Parathyroid adenoma (tissue), 2 donors: ENCODE results near the gene USE1.

ENCODE experiments used
- H2AFZ ChIP-seq: fragments of 300-600 bp; sonication (generic); one replicate; pipeline ENCODE4 v1.7.0; 2017; ENCODE audit warnings: antibody characterized with exemption, mild to moderate bottlenecking
- H3K27ac ChIP-seq: fragments of 300-600 bp; sonication (generic); one replicate; pipeline ENCODE4 v1.7.0; 2017
- H3K27me3 ChIP-seq: fragments of 300-600 bp; sonication (generic); one replicate; pipeline ENCODE4 v1.7.0; 2017; ENCODE audit warnings: low read length; ENCODE audit not compliant: control insufficient read depth, insufficient read depth
- H3K36me3 ChIP-seq: fragments of 300-600 bp; sonication (generic); one replicate; pipeline ENCODE4 v1.7.0; 2017; ENCODE audit warnings: low read length; ENCODE audit not compliant: control insufficient read depth, insufficient read depth
- H3K4me1 ChIP-seq: fragments of 300-600 bp; sonication (generic); one replicate; pipeline ENCODE4 v1.7.0; 2017; ENCODE audit warnings: control low read depth
- H3K4me2 ChIP-seq: fragments of 300-600 bp; sonication (generic); one replicate; pipeline ENCODE4 v1.7.0; 2017; ENCODE audit warnings: low read length
- H3K4me3 ChIP-seq: fragments of 300-600 bp; sonication (generic); one replicate; pipeline ENCODE4 v1.7.0; 2017; ENCODE audit warnings: low read depth, low read length
- H3K79me2 ChIP-seq: fragments of 300-600 bp; sonication (generic); one replicate; pipeline ENCODE4 v1.7.0; 2017; ENCODE audit warnings: control low read depth
- H3K9ac ChIP-seq: fragments of 300-600 bp; sonication (generic); one replicate; pipeline ENCODE4 v1.7.0; 2017; ENCODE audit warnings: mild to moderate bottlenecking
- H3K9me3 ChIP-seq: fragments of 300-600 bp; sonication (generic); one replicate; pipeline ENCODE4 v1.7.0; 2017; ENCODE audit warnings: low read length; ENCODE audit not compliant: control insufficient read depth
- TF ChIP-seq, protein P1 (sequence below): fragments of 300-600 bp; sonication (generic); IDR thresholded peaks from one replicate; pipeline ENCODE4 v1.7.0; 2017; ENCODE audit warnings: antibody characterized with exemption, mild to moderate bottlenecking
- donor health status: primary hyperparathyroidism.

USE1 gene

DNA sequence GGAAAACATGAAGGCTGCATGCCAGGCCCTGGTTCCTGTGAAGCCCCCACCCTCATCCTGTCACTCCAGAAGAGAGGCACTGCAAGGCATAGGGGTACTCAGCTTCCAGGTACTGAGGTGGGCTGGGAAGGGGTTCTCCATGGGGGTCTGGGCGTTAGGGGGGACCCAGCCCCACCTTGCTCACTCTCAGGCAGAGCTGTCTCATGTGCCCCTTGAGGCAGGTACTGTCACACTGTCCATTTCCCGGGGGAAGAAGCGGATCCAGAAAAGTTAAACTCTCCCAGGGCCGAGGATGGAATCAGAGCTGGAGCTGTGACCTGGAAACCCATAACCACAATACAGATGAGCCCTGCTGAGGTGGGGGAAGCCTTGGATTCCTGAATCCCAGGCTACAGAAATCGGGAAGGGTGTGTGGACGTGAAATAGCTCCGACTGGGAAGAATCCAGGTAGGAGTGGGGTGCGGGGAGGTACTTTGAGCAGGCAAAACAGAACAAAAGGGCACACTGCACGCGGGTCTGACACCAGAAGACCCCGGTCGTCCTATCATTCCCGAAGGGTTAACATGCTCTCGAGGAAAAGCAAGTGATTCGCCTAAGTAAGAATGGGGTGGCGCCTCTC, 540 bp upstream of the USE1 start:
- TF ChIP-seq, protein P1, sequence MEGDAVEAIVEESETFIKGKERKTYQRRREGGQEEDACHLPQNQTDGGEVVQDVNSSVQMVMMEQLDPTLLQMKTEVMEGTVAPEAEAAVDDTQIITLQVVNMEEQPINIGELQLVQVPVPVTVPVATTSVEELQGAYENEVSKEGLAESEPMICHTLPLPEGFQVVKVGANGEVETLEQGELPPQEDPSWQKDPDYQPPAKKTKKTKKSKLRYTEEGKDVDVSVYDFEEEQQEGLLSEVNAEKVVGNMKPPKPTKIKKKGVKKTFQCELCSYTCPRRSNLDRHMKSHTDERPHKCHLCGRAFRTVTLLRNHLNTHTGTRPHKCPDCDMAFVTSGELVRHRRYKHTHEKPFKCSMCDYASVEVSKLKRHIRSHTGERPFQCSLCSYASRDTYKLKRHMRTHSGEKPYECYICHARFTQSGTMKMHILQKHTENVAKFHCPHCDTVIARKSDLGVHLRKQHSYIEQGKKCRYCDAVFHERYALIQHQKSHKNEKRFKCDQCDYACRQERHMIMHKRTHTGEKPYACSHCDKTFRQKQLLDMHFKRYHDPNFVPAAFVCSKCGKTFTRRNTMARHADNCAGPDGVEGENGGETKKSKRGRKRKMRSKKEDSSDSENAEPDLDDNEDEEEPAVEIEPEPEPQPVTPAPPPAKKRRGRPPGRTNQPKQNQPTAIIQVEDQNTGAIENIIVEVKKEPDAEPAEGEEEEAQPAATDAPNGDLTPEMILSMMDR, result no peak
- Histone ChIP-seq H3K4me1 (peaks cover 8% of the 10 kb centered on the region), H3K36me3 (no peaks in the 10 kb centered on the region), H2AFZ (peak overlapping the region; percentile 98), H3K9me3 (no peaks in the 10 kb centered on the region), H3K27me3 (no peaks in the 10 kb centered on the region), H3K79me2 (no peaks in the 10 kb centered on the region), H3K27ac (peak overlapping the region; percentile 90), H3K4me2 (peak overlapping the region; percentile 68), H3K4me3 (peak overlapping the region; percentile 89), H3K9ac (no peak overlapping the region)

DNA sequence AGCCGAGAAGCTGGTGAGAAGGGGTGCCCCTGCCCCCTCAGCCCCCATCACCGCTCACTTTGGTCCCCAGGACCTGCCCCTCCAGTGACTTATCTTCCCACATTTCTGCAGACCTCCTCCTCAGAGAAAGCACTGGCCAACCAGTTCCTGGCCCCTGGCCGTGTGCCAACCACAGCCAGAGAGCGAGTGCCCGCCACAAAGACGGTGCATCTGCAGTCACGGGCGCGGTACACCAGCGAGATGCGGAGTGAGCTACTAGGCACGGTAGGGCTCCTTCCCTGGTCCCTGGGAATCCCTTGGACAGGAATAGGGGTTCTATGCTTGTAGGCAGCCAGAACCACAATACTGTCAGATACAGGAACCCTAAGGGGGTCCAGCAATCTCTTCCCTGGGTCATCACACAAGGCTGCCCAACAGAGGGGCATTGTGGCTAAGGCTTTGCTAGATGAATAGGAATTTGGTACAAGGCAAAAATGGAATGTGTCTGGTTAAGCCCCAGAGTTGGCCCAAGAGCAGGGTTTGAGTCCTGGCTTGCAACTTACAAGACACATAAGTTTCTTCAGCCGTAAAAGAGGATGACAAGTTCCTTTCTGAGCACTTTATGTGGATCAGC, 1.0 kb downstream of the USE1 start:
- H3K4me2 ChIP-seq, result peak overlapping the region; percentile 68
- H2AFZ ChIP-seq, result peak overlapping the region; percentile 98
- H3K4me3 ChIP-seq, result peak overlapping the region; percentile 89
- no peaks in the 10 kb centered on the region for H3K36me3 ChIP-seq
- H3K9me3 ChIP-seq, result no peaks in the 10 kb centered on the region
- no peaks in the 10 kb centered on the region for H3K79me2 ChIP-seq
- TF ChIP-seq, protein P1, result no peak
- H3K9ac ChIP-seq, result no peak overlapping the region
- peak overlapping the region; percentile 90 for H3K27ac ChIP-seq
- H3K4me1 ChIP-seq, result peaks cover 8% of the 10 kb centered on the region
- no peaks in the 10 kb centered on the region for H3K27me3 ChIP-seq

DNA sequence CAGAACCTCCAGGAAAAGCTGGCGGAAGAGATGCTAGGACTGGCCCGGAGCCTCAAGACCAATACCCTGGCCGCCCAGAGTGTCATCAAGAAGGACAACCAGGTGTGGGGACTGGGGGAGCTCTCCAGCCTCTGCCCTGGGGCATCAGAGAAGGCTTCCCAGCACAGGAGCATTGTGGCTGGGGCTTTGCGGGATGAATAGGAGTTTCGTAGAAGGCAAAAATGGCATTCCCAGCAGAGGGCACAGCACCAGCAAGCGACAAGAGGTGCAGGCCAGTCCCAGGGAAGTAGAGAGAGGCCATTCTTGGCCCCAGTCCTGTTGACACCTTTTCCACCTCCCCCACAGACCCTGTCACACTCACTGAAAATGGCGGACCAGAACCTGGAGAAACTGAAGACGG, 4.1 kb downstream of the USE1 start:
- Histone ChIP-seq H3K79me2 (no peaks in the 10 kb centered on the region), H3K27ac (no peak overlapping the region), H3K9me3 (no peaks in the 10 kb centered on the region), H3K27me3 (no peaks in the 10 kb centered on the region), H3K36me3 (no peaks in the 10 kb centered on the region), H2AFZ (no peak overlapping the region), H3K9ac (no peak overlapping the region), H3K4me3 (no peak overlapping the region), H3K4me1 (peaks cover 8% of the 10 kb centered on the region), H3K4me2 (no peak overlapping the region)
- TF ChIP-seq, protein P1, result no peak

DNA sequence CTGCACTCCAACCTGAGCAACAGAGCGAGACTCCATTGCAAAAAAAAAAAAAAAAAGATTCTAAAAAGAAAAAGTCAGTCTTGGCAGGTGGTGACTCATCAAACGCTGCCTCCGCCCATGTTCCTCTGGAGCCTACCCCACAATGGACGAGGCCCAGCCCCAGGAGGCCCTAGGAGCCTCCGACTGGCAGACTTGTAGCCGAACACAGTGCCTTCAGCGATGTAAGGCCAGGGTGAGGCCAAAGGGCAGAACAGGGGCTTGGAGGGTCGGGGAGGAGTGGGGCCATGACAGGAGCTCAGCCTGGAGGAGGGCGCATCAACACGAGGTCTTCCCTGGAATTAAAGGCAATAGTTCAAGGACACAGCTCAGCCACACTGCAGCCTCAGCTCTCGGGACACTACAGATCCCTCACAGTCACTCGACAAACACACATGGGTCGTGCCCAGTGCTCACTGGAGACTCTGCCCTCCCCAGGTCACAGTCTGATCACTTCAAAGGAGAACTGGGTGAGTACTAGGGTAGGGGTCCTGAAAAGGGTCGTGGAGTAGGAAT, 5.1 kb downstream of the USE1 start:
- peaks cover 5% of the 10 kb centered on the region for H3K4me1 ChIP-seq
- no peak overlapping the region for H3K4me2 ChIP-seq
- H3K27me3 ChIP-seq, result no peaks in the 10 kb centered on the region
- no peaks in the 10 kb centered on the region for H3K79me2 ChIP-seq
- no peak overlapping the region for H3K9ac ChIP-seq
- no peaks in the 10 kb centered on the region for H3K36me3 ChIP-seq
- H3K27ac ChIP-seq, result no peak overlapping the region
- TF ChIP-seq, protein P1, result no peak
- H2AFZ ChIP-seq, result no peak overlapping the region
- H3K9me3 ChIP-seq, result no peaks in the 10 kb centered on the region
- no peak overlapping the region for H3K4me3 ChIP-seq
